Jurkat, Clone E6-1 (cell line): ENCODE measurements around the gene PTPN14. TPM values are rescaled to one million over a fixed set of nuclear protein-coding genes. Genes with fewer than 3 reads are reported as not detected.
"Not testable (repeated sequence)": the region's sequence is repeated elsewhere in the genome, so short reads cannot be mapped to it uniquely, and the experiment has no call there.

ENCODE experiments used
- DNase-seq: peaks from one replicate; pipeline ENCODE4 v3.0.0-alpha.2; 2011; ENCODE audit warnings: low read depth, low spot score
- H3K4me3 ChIP-seq: 2 replicates; pipeline ENCODE4 v1.5.1; 2011; ENCODE audit warnings: mild to moderate bottlenecking, low read length, control low read depth, moderate library complexity
- polyA plus RNA-seq: library from polyadenylated mRNA; unstranded; fragments of >200 nt; gene quantifications from one replicate; pipeline ENCODE4 v1.2.1, GENCODE V29; 2012; ENCODE audit warnings: missing spikeins; ENCODE audit not compliant: insufficient read length, insufficient read depth

PTPN14 gene
- polyA plus RNA-seq, result 0.60 TPM

GRCh38 chr1:214551436-214552173 is at the start of gene PTPN14:
Gene PTPN14 (minus strand): TSS chr1:214551602. CDS start chr1:214464803, 86,799 bp downstream.
- H3K4me3 ChIP-seq, result peak within 1 kb of the TSS; percentile 37
- no peak for DNase-seq

- H3K4me3 ChIP-seq, result no peak overlapping the region
- DNase-seq, result no peak
Observed at GRCh38 chr1:214593158-214593557, 41.8 kb upstream of the PTPN14 start.

GRCh38 chr1:214591918-214592317 is 40.5 kb upstream of the PTPN14 start:
- not testable (repeated sequence) for DNase-seq, H3K4me3 ChIP-seq

GRCh38 chr1:214590696-214591095 is 39.3 kb upstream of the PTPN14 start:
- DNase-seq, result no peak
- no peak overlapping the region for H3K4me3 ChIP-seq

- no peak overlapping the region for H3K4me3 ChIP-seq
- no peak for DNase-seq
Observed at GRCh38 chr1:214588963-214589597, 37.7 kb upstream of the PTPN14 start.

- no peak for DNase-seq
- H3K4me3 ChIP-seq, result no peak overlapping the region
Observed at GRCh38 chr1:214587165-214587564, 35.8 kb upstream of the PTPN14 start.

- DNase-seq, result no peak
- H3K4me3 ChIP-seq, result no peak overlapping the region
Observed at GRCh38 chr1:214586621-214587020, 35.2 kb upstream of the PTPN14 start.

- DNase-seq, result peak; percentile 19
- H3K4me3 ChIP-seq, result no peak overlapping the region
Observed at GRCh38 chr1:214584805-214585766, 33.7 kb upstream of the PTPN14 start.

- H3K4me3 ChIP-seq, result no peak overlapping the region
- DNase-seq, result no peak
Observed at GRCh38 chr1:214583824-214584554, 32.6 kb upstream of the PTPN14 start.

- no peak for DNase-seq
- H3K4me3 ChIP-seq, result no peak overlapping the region
Observed at GRCh38 chr1:214583113-214583512, 31.7 kb upstream of the PTPN14 start.

- DNase-seq, result no peak
Observed at GRCh38 chr1:214582289-214582891, 31.0 kb upstream of the PTPN14 start.

GRCh38 chr1:214581785-214582184 is 30.4 kb upstream of the PTPN14 start:
- no peak for DNase-seq

More at GRCh38 chr1:214582289-214582891, 31.0 kb upstream of the PTPN14 start:
- H3K4me3 ChIP-seq, result no peak overlapping the region

GRCh38 chr1:214579183-214579582 is 27.8 kb upstream of the PTPN14 start:
- no peak overlapping the region for H3K4me3 ChIP-seq
- no peak for DNase-seq

More at GRCh38 chr1:214581785-214582184, 30.4 kb upstream of the PTPN14 start:
- H3K4me3 ChIP-seq, result no peak overlapping the region

- not testable (repeated sequence) for DNase-seq, H3K4me3 ChIP-seq
Observed at GRCh38 chr1:214576120-214576519, 24.7 kb upstream of the PTPN14 start.

- no peak for DNase-seq
- no peak overlapping the region for H3K4me3 ChIP-seq
Observed at GRCh38 chr1:214574598-214575411, 23.4 kb upstream of the PTPN14 start.

GRCh38 chr1:214573386-214574318 is 22.2 kb upstream of the PTPN14 start:
- no peak overlapping the region for H3K4me3 ChIP-seq
- no peak for DNase-seq

GRCh38 chr1:214571281-214571680 is 19.9 kb upstream of the PTPN14 start:
- no peak for DNase-seq
- H3K4me3 ChIP-seq, result no peak overlapping the region
